Fibroblast of skin of scalp (primary cell): Measurements from ENCODE around the gene DRP2. TPM values are rescaled to one million over a fixed set of nuclear protein-coding genes. Genes with fewer than 3 reads are reported as not detected.
"Not testable (repeated sequence)": the region's sequence is repeated elsewhere in the genome, so short reads cannot be mapped to it uniquely, and the experiment has no call there.

Source experiments
- DNase-seq: peaks from one replicate; pipeline ENCODE4 v3.0.0-alpha.2; 2013
- polyA plus RNA-seq, 2 experiments: library from polyadenylated mRNA; unstranded; fragments of 120-200 nt; gene quantifications; one replicate each; pipeline ENCODE4 v1.2.1, GENCODE V29; 2013; ENCODE audit not compliant: insufficient read length in 2 of 2

Gene DRP2
- 2.4 TPM for polyA plus RNA-seq (2013, experiment 1 of 2; ENCODE audit: insufficient read length)
- 2.0 TPM for polyA plus RNA-seq (2013, experiment 2 of 2; ENCODE audit: insufficient read length)

- DNase-seq = no peak
These were observed at the start of gene DRP2 for GRCh38 chrX:101219116-101219863. TSS of gene DRP2 (plus strand) at chrX:101219786. CDS start at chrX:101231648, 11,862 bp downstream.

DNA sequence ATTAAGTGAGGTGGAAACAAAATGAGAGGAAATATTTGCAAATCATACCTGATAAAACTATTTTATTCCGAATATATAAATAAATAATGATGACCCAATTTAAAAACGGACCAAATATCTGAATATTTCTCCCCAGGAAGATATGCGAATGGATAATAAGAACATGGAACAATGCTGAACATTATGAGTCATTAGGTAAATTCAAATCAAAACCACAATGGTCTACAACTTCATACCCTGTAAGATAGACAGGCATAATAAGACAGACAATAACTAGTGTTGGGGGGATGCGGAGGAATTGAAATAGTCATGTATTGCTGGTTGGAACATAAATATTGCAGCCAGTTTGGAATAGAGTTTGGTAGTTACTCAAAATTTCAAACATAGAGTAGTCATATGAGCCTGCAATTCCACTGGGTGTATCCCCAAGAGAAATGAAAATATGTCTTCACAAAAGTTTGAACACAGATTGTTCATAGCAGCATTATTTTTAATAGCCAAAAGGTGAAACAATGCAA lies 47.6 kb upstream of the DRP2 start:
- no peak for DNase-seq

DNA sequence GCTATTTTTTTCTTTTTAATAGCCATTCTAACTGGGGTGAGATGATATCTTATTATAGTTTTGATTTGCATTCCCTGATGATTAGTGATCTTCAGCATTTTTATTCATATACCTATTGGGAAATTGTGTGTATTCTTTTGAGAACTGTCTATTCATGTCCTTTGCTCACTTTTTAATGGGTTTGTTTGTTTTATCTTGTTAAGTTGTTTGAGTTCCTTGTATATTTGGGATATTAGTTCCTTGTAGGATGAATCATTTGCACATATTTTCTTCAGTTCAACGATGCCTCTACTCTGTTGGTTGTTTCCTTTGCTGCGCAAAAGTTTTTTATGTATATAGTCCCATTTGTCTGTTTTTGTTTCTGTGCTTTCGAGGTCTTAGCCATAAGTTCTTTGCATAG lies 43.1 kb upstream of the DRP2 start:
- DNase-seq = no peak

GRCh38 chrX:101184876-101185275 lies 34.7 kb upstream of the DRP2 start:
- not testable (repeated sequence) for DNase-seq

DNA sequence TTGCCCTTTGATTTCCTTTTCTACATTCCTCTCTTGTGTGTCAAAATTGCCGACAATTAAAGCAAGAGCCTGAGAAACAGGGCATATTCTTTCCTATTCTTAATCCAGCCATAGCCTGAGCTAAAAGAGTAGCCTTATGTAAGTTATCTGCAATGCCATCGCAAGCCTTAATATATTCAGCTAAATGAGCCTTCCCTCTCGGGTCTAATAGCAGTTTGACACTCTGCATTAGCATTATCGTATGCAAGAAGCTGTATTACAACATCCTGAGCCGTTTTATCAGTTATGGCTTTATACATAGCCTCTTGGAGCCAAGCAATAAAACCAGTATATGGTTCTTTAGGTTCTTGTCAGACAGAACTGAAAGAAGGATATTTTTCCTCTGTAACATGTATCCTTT lies 31.6 kb upstream of the DRP2 start:
- DNase-seq = not testable (repeated sequence)

- peak; percentile 31 for DNase-seq
These were observed 28.9 kb upstream of the DRP2 start for GRCh38 chrX:101190736-101191135.

GRCh38 chrX:101191217-101191750 lies 28.3 kb upstream of the DRP2 start:
- DNase-seq = peak; percentile 11

GRCh38 chrX:101195442-101196173 lies 24.0 kb upstream of the DRP2 start:
- DNase-seq = no peak

DNA sequence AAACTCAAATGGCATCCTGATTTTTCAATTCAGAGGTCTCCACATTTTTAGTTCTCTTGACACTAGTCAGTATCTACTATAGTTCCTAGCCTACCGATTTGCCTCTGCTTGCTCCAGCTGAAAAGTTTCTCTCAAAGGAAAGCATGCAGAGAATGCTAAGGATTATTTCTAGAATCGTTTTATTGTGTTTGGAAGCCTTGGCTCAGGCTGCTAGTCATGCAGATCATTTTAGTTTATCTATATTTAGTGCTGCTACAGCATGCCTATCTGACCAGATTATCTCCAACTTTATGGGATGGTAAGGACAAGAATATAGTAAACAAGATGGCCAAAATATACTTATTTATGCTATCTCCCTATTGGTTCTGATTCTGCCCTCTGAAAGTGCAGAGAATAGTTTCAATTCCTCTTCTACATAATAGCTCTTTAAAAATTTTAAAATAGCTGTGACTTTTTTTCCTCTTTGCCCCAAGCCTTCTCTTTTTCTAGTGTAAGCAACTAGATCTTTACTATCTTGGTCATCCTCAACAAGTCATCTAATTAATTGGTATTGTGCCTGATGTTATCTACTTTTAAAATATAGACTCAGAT lies 15.7 kb upstream of the DRP2 start:
- DNase-seq = no peak

DNA sequence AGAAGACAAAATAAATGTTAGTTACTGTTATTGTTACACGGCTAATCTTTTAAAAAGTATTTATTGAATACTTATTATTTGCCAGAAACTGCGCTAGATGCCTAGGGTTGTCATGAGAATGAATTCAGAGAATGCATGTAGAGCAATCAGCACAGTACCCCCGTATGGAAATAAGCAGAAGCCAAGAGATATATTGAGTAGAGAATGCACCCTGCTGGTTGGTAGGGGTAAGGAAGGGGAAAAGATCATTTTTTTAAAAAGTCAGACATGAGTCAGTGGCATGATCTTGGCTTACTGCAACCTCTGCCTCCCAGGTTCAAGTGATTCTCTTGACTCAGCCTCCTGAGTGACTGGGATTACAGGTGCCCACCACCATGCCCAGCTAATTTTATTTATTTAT lies 13.1 kb upstream of the DRP2 start:
- peak; percentile 47 for DNase-seq

GRCh38 chrX:101208152-101208905 lies 11.3 kb upstream of the DRP2 start:
- DNase-seq = peak; percentile 41

- no peak for DNase-seq
These were observed 9.0 kb upstream of the DRP2 start for GRCh38 chrX:101210630-101211029.

GRCh38 chrX:101217689-101218088 lies 1.9 kb upstream of the DRP2 start:
- DNase-seq = no peak

DNA sequence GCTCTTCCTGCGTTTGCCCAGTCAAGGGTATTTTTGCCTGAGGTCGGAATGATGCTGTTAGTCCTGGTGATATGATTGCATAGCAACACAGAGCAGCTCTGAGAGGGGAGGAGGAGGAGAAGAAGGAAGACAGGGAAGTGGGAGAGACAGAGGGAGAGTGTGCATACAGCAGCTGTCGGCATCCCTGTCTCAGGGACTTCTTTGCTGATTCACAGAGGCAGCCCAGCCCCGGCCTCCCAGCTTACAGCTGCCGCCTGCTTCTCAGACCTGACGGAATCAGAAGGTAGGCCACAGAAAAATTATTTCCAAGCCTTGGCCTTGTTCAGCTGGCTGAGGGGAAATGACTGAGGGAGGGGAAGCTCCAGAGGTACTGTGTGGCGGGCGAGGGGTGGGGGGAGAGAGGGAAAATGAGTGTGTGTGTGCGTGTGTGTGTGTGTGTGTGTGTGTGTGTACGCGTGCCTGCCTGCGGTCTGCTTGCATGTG lies 319 bp downstream of the DRP2 start:
- DNase-seq = peak; percentile 60

GRCh38 chrX:101220662-101221260 lies 1.2 kb downstream of the DRP2 start:
- DNase-seq = no peak

- no peak for DNase-seq
These were observed 3.6 kb downstream of the DRP2 start for GRCh38 chrX:101223226-101223625.

GRCh38 chrX:101229170-101229569 lies 9.6 kb downstream of the DRP2 start:
- DNase-seq = peak; percentile 85

- DNase-seq = peak; percentile 51
These were observed 11.1 kb downstream of the DRP2 start for GRCh38 chrX:101230636-101231035.

DNA sequence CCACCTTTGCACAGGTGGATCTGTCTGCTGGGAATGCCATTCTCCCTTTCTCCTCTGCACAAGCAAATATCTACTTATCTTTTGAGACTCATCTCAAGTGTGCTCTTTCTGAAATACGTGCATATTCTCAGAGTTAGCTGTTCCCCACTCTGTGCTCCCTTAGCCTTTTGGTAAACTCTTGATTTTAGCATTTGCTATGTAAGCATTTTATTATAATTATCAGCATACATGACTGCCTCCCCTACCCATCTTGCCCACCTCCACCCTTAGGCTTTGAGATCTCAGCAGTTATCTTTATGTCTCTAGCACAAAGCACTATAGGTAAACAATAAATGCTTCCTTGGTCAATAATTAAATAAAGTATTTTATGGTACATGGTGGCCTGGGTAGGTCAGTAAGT lies 11.5 kb downstream of the DRP2 start:
- no peak for DNase-seq

DNA sequence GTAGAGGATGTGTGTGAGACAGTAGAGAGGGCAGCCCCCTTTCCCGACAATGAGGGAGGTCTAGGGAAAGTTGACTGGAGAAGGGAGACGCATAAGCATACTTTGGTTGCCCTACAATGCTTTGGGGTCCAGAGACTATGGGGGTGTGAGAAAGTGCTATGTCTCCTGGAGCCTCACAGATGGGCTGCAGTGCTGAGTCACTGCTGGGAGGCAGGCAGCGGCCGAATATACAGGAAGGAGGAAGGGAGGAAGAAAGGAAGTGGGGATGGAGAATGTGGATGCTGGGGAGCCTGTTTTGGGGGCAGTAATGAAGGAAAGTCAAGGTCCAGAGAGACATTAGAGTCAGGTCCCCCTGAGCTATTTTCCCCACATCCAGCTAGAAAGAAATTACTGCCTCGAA lies 12.7 kb downstream of the DRP2 start:
- no peak for DNase-seq

- no peak for DNase-seq
These were observed 17.5 kb downstream of the DRP2 start for GRCh38 chrX:101237041-101237440.

DNA sequence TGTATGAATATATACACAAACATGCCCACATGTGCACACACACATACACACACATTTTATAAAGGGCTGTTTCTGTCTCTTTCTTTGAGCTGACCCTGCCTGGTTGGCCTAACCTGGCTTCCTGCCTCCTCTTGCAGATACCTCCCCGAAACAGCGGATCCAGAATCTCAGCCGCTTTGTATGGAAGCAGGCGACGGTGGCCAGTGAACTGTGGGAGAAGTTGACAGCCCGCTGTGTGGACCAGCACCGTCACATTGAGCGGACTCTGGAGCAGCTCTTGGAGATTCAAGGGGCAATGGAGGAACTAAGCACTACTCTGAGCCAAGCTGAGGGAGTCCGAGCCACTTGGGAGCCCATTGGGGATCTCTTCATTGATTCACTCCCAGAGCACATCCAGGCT lies 21.9 kb downstream of the DRP2 start:
- no peak for DNase-seq
